ENCODE results near the gene HOPX. TPM values are rescaled to one million over a fixed set of nuclear protein-coding genes. Genes with fewer than 3 reads are reported as not detected.
"Not testable (repeated sequence)": the region's sequence is repeated elsewhere in the genome, so short reads cannot be mapped to it uniquely, and the experiment has no call there.

Gene HOPX
- total RNA-seq, 1 donor, result 0.36 TPM

DNA sequence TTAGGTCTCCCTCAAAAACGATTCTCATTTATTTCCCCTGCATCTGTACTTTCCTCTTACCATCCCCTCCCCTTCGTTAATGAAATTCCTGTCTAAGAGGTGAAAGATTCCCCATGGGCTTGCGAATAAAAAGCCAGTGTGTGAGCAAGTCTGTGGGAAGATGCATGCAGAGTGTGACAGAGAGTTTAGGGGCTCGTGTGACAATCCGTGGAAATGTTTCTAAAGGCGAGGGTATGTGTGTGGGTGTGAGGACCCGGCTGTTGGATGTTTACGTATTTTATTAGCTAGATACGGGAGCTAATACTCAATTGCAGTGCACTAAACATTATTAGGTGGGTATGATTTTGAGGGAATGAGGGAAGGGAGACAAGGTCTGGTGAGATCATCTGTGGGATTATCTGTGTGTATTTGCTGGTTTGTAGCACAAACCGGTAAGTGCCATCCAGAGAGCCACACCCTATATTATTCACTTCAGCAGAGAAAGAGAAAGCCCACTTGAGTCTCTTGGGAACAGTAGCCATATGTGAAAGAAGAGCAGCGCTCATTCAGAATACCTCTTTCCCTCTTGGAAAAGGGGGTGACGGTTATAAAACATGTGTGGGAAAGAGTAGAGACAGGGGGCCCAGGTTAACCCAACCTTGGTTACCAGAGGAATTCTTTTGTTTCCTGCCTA is 893 bp upstream of the HOPX start:
- no peak for DNase-seq (ENCODE audit: low read depth)
- TF ChIP-seq, protein P1, sequence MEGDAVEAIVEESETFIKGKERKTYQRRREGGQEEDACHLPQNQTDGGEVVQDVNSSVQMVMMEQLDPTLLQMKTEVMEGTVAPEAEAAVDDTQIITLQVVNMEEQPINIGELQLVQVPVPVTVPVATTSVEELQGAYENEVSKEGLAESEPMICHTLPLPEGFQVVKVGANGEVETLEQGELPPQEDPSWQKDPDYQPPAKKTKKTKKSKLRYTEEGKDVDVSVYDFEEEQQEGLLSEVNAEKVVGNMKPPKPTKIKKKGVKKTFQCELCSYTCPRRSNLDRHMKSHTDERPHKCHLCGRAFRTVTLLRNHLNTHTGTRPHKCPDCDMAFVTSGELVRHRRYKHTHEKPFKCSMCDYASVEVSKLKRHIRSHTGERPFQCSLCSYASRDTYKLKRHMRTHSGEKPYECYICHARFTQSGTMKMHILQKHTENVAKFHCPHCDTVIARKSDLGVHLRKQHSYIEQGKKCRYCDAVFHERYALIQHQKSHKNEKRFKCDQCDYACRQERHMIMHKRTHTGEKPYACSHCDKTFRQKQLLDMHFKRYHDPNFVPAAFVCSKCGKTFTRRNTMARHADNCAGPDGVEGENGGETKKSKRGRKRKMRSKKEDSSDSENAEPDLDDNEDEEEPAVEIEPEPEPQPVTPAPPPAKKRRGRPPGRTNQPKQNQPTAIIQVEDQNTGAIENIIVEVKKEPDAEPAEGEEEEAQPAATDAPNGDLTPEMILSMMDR (IDR thresholded peaks at IDR 0.05; ENCODE audit: insufficient read depth, low read length), result no peak
- H3K4me3 ChIP-seq (ENCODE audit: low read depth, low read length), result no peak overlapping the region

DNA sequence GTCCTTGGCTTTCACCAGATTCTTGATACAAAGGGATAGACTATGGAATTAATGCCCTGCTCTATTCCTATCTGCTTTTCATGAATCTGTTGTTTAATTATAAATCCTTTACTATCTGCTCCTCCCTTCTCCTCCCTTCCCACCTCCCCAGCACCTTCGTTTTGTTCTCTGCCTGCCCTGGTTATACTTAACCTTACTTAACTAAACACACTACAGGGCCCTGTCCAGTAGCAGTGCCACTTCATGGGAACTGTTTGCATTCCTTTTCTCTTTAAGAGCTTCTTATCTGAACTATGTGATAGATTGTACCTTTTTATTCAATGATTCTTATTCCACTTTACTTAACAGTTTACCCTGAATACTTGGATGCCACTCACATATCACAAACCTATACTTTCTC is 830 bp downstream of the HOPX start:
- no peak overlapping the region for H3K4me3 ChIP-seq (ENCODE audit: low read depth, low read length)
- TF ChIP-seq, protein P1 (IDR thresholded peaks at IDR 0.05; ENCODE audit: insufficient read depth, low read length), result no peak
- DNase-seq (ENCODE audit: low read depth), result no peak

DNA sequence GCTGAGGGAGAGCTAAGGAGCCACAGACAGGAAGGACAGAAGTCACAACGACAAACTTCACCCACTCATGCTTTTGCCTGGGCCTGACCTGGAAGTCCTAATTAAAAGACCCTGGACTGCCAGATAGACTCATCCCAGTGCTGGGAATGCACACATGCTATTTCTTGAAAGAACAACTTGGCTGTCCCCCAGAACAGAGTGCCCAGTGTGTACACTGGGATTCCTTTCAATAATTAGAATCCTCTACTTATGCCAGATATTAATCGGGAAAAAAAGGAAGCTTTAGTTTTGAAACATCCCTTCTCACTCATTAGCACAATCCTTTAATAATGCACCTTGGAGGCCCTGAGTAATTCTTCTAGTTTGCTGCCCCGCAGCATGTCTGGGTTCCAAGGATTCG is 3.4 kb downstream of the HOPX start:
- no peak for DNase-seq (ENCODE audit: low read depth)
- TF ChIP-seq, protein P1 (IDR thresholded peaks at IDR 0.05; ENCODE audit: insufficient read depth, low read length), result no peak
- H3K4me3 ChIP-seq (ENCODE audit: low read depth, low read length), result no peak overlapping the region

DNA sequence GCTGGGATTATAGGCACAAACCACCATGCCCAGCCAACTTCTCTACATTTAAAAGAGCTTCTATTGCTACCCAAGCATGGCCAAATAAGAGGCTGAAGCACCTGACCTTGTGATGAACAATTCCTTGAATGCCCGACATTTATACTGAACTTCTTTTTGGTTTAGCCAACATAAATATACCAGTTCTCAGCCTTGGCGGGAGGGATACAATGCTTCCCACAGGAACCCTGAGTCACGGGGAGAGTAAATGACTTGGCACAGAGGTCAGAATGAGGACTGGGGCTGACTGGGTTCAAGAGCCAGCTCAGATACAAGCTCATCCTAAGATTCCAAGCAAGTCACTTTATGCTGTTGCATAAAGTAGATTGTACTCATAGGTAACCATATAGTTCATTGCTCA is 6.1 kb downstream of the HOPX start:
- no peak overlapping the region for H3K4me3 ChIP-seq (ENCODE audit: low read depth, low read length)
- DNase-seq (ENCODE audit: low read depth), result peak; percentile 45
- TF ChIP-seq, protein P1 (IDR thresholded peaks at IDR 0.05; ENCODE audit: insufficient read depth, low read length), result no peak

DNA sequence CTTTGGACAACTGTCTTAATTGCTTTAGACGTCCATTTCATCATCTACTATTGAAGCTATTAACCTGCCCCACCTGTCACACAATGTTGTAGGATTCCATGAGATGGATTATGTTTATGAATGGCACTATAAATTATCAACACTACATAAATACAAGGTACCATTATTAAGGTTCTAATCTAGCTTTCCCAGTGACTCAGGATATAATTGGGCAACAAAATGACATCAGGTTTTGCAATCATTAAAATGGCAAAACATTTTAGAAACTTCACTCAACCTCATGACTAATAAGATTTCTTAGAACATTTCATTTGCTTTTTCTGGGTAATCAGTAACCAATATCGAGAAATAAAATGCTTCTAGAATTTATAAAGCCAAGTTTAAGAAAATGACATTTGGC is 9.2 kb downstream of the HOPX start:
- TF ChIP-seq, protein P1 (IDR thresholded peaks at IDR 0.05; ENCODE audit: insufficient read depth, low read length), result no peak
- no peak overlapping the region for H3K4me3 ChIP-seq (ENCODE audit: low read depth, low read length)
- DNase-seq (ENCODE audit: low read depth), result no peak

DNA sequence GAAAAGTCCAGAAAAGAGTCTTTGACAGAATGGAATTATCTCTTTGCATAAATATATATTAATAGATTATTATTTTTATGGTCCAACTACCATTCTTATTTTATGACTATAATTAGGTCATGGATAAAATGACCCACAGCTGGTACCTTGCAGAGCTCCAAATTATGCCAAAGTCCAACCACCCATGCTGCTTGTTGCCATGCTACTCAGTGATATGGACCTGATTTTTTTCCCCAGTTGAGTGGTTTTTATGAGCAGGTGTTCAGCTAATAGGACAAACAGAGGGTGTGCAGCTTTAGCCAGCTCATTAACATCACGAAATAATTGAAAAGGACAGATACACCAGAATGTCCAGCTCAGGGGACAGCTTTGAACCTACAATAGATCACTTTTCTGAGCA is 9.7 kb downstream of the HOPX start:
- no peak for DNase-seq (ENCODE audit: low read depth)
- TF ChIP-seq, protein P1 (IDR thresholded peaks at IDR 0.05; ENCODE audit: insufficient read depth, low read length), result no peak
- H3K4me3 ChIP-seq (ENCODE audit: low read depth, low read length), result no peak overlapping the region

DNA sequence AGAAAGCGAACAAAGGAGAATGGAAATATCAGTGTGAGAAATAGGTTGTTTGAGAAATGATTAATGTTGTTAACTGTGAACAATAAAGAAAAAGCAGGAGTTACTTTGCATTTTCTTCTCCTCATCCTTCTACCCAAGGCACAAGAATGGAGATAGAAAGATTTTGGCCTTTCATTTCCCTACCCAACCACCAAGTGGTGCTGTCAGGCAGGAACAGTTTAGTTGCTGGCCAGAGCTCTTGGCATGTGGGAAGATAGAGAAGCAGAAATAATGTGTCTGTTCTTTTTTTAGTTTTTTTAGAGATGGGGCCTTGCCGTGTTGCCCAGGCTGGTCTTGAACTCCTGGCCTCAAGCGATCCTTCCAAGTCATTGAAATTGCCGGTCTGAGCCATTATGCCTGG is 12.8 kb downstream of the HOPX start:
- DNase-seq (ENCODE audit: low read depth), result no peak
- TF ChIP-seq, protein P1 (IDR thresholded peaks at IDR 0.05; ENCODE audit: insufficient read depth, low read length), result peak; percentile 14
- H3K4me3 ChIP-seq (ENCODE audit: low read depth, low read length), result no peak overlapping the region

DNA sequence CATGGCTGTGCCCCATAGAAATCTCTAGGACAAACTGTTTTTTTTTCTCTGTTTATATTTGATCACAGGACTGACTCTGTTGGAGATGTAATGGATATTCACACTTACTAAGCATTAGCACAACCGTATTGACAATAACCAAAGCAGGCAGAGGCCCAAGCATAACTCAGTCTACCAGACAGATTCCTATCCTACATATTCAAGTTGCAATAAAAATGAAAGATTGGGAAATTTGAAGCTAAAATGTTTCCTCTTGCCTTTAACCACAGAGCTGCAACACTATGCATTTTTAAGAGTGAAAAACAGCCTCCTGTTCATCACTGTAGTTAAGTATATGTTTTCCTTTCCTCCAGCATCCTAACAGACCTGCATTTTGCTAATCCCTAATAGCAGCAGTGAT is 13.7 kb downstream of the HOPX start:
- DNase-seq (ENCODE audit: low read depth); H3K4me3 ChIP-seq (ENCODE audit: low read depth, low read length): not testable (repeated sequence)

Measured in fibroblast of the aortic adventitia (primary cell).